SK-N-SH (cell line): ENCODE measurements around the gene RIPOR2. TPM values are rescaled to one million over a fixed set of nuclear protein-coding genes. Genes with fewer than 3 reads are reported as not detected.

Experiments
- CTCF ChIA-PET: fragments of 300-600, 350-600 bp; formaldehyde crosslinking; extraction: SDS; loops from one replicate; lab custom pipeline; 2021; lab: Yijun Ruan, JAX
- POLR2A ChIA-PET: fragments of 350-600 bp; sonication (Branson Sonifier 250); formaldehyde crosslinking; extraction: SDS; loops from one replicate; lab custom pipeline; 2020; ENCODE audit warnings: antibody characterized with exemption, inconsistent platforms; lab: Yijun Ruan, JAX
- DNase-seq: peaks from one replicate; pipeline ENCODE4 v3.0.0; 2012
- H2AFZ ChIP-seq: fragments of 200-600 bp; sonication (generic); 2 replicates; pipeline ENCODE4 v1.8.1; 2016; ENCODE audit warnings: antibody characterized with exemption, mild to moderate bottlenecking, low read depth
- H3F3A ChIP-seq: fragments of 200-600 bp; sonication (generic); replicated peaks from 2 replicates; pipeline ENCODE3; 2016; ENCODE audit warnings: antibody characterized with exemption, mild to moderate bottlenecking; ENCODE audit not compliant: insufficient read depth
- H3K27ac ChIP-seq, 2 experiments: fragments of 200-500 bp in 1 of 2; fragments of 200-600 bp in 1 of 2; sonication (Bioruptor generic) in 1 of 2; sonication (generic), shearing (Covaris generic) in 1 of 2; 2 replicates each; pipeline versions ENCODE4 v1.5.1 to v1.6.1; 2014 to 2016; ENCODE audit warnings: low read depth in 2 of 2, inconsistent platforms in 1 of 2, low read length in 1 of 2, mild to moderate bottlenecking in 1 of 2, mixed read lengths in 1 of 2
- H3K27me3 ChIP-seq: fragments of 200-600 bp; sonication (generic), shearing (Covaris generic); 2 replicates; pipeline ENCODE4 v1.6.1; 2016; ENCODE audit warnings: mixed run types; ENCODE audit not compliant: insufficient read depth
- H3K36me3 ChIP-seq, 2 experiments: fragments of 200-500 bp in 1 of 2; fragments of 200-600 bp in 1 of 2; sonication (Bioruptor generic) in 1 of 2; sonication (generic) in 1 of 2; replicated peaks in 1 of 2; 2 replicates each; pipeline versions ENCODE3 to v1.5.1; 2014 to 2016; ENCODE audit warnings: low read length in 1 of 2, mild to moderate bottlenecking in 1 of 2; ENCODE audit not compliant: insufficient read depth in 2 of 2, control insufficient read depth in 1 of 2
- H3K4me1 ChIP-seq, 2 experiments: fragments of 200-500 bp in 1 of 2; fragments of 200-600 bp in 1 of 2; sonication (Bioruptor generic) in 1 of 2; sonication (generic), shearing (Covaris generic) in 1 of 2; 2 replicates each; pipeline versions ENCODE4 v1.5.1 to v1.6.1; 2014 to 2016; ENCODE audit warnings: low read depth in 1 of 2, low read length in 1 of 2, mixed run types in 1 of 2; ENCODE audit not compliant: insufficient read depth in 2 of 2, control insufficient read depth in 1 of 2
- H3K4me2 ChIP-seq: fragments of 200-600 bp; sonication (generic), shearing (Covaris generic); 2 replicates; pipeline ENCODE4 v1.6.1; 2017; ENCODE audit warnings: mixed run types
- H3K4me3 ChIP-seq, 2 experiments: fragments of 200-500 bp in 1 of 2; fragments of 200-600 bp in 1 of 2; sonication (Bioruptor generic) in 1 of 2; sonication (generic), shearing (Covaris generic) in 1 of 2; 2 replicates each; pipeline versions ENCODE4 v1.5.1 to v1.8.1; 2014 to 2016; ENCODE audit warnings: low read depth in 2 of 2, inconsistent platforms in 1 of 2, low read length in 1 of 2, mild to moderate bottlenecking in 1 of 2, mixed read lengths in 1 of 2, moderate library complexity in 1 of 2
- H3K79me2 ChIP-seq: fragments of 200-600 bp; sonication (generic); 2 replicates; pipeline ENCODE4 v1.8.1; 2017; ENCODE audit warnings: mild to moderate bottlenecking; ENCODE audit not compliant: insufficient read depth
- H3K9ac ChIP-seq: fragments of 200-600 bp; sonication (generic); 2 replicates; pipeline ENCODE4 v1.6.1; 2017; ENCODE audit warnings: mixed run types
- H3K9me2 ChIP-seq: fragments of 200-600 bp; sonication (generic); 2 replicates; pipeline ENCODE4 v1.6.1; 2017; ENCODE audit warnings: mixed run types
- H3K9me3 ChIP-seq: fragments of 200-600 bp; sonication (generic); 2 replicates; pipeline ENCODE4 v1.6.1; 2017; ENCODE audit warnings: mixed run types, mild to moderate bottlenecking, moderate library complexity
- H4K20me1 ChIP-seq: fragments of 200-600 bp; sonication (generic); 2 replicates; pipeline ENCODE4 v1.6.1; 2017; ENCODE audit warnings: mild to moderate bottlenecking, mixed run types; ENCODE audit not compliant: insufficient read depth
- ELF1 ChIP-seq: IDR thresholded peaks from 2 replicates; pipeline ENCODE4 v1.4.0; 2012
- EP300 ChIP-seq, 2 experiments: IDR thresholded peaks; 2 replicates each; pipeline versions ENCODE4 v1.4.0 to v1.6.1; 2012; ENCODE audit warnings: borderline replicate concordance in 1 of 2, low read depth in 1 of 2, low read length in 1 of 2
- EZH2phosphoT487 ChIP-seq: fragments of 200-600 bp; sonication (generic); IDR thresholded peaks from 2 replicates; pipeline ENCODE4 v1.6.1; 2017; ENCODE audit warnings: low read depth, mixed run types, mild to moderate bottlenecking, antibody characterized with exemption, moderate library complexity, borderline replicate concordance
- FOXJ3 ChIP-seq: sonication (generic); formaldehyde crosslinking; IDR thresholded peaks from 2 replicates; pipeline ENCODE4 v1.5.1; 2020; ENCODE audit warnings: mild to moderate bottlenecking, missing genetic modification reagents
- FOXM1 ChIP-seq: IDR thresholded peaks from 2 replicates; pipeline ENCODE4 v1.4.0; 2012; ENCODE audit warnings: low read depth, mild to moderate bottlenecking
- GABPA ChIP-seq: IDR thresholded peaks from 2 replicates; pipeline ENCODE4 v1.4.0; 2012; ENCODE audit warnings: low read depth, mild to moderate bottlenecking
- GATA2 ChIP-seq: sonication (generic); formaldehyde crosslinking; IDR thresholded peaks from 2 replicates; pipeline ENCODE4 v1.5.0; 2020; ENCODE audit warnings: mild to moderate bottlenecking, missing genetic modification reagents
- JUND ChIP-seq: IDR thresholded peaks from 2 replicates; pipeline ENCODE4 v1.4.0; 2012
- MXI1 ChIP-seq: IDR thresholded peaks from 2 replicates; pipeline ENCODE4 v1.6.1; 2012; ENCODE audit warnings: mild to moderate bottlenecking, low read depth, low read length, improper control_type of control experiment
- NRF1 ChIP-seq: IDR thresholded peaks from 2 replicates; pipeline ENCODE4 v1.6.1; 2012; ENCODE audit warnings: low read depth, mild to moderate bottlenecking, low read length
- RCOR1 ChIP-seq: fragments of 150-350 bp; IDR thresholded peaks from 2 replicates; pipeline ENCODE4 v1.6.1; 2017; ENCODE audit warnings: antibody characterized with exemption, low read length
- RFX5 ChIP-seq: IDR thresholded peaks from 2 replicates; pipeline ENCODE4 v1.6.1; 2012; ENCODE audit warnings: mild to moderate bottlenecking, improper control_type of control experiment, low read length
- TCF12 ChIP-seq: IDR thresholded peaks from 2 replicates; pipeline ENCODE4 v1.4.0; 2012
- TEAD4 ChIP-seq: IDR thresholded peaks from 2 replicates; pipeline ENCODE4 v1.4.0; 2012; ENCODE audit warnings: mild to moderate bottlenecking, borderline replicate concordance; ENCODE audit not compliant: insufficient read depth
- YY1 ChIP-seq: IDR thresholded peaks from 2 replicates; pipeline ENCODE4 v1.4.0; 2012; ENCODE audit warnings: low read depth, mild to moderate bottlenecking
- WGBS: methylation state at CpG from one replicate; pipeline ENCODE4 v1.1.6; 2017; ENCODE audit warnings: low lambda C conversion rate; 5-methylcytosine and 5-hydroxymethylcytosine counted together
- polyA plus RNA-seq, 3 experiments: library from polyadenylated mRNA; depleted of rRNA; stranded (reverse); fragments of >200 nt; gene quantifications; 2 replicates each; pipeline ENCODE4 v1.2.3, GENCODE V29; 2012
- TF ChIP-seq, protein P1 (sequence below): IDR thresholded peaks from 2 replicates; pipeline ENCODE4 v1.6.1; 2012; ENCODE audit warnings: mild to moderate bottlenecking, low read depth, low read length, moderate library complexity
- TF ChIP-seq, protein P2 (sequence below): fragments of 150-350 bp; IDR thresholded peaks from 2 replicates; pipeline ENCODE4 v1.6.1; 2017; ENCODE audit warnings: antibody characterized with exemption, low read length, low read depth, borderline replicate concordance
- TF ChIP-seq, protein P3 (sequence below): IDR thresholded peaks from 2 replicates; pipeline ENCODE4; 2012
- TF ChIP-seq, protein P4 (sequence below): IDR thresholded peaks from 2 replicates; pipeline ENCODE4 v1.4.0; 2012; ENCODE audit warnings: low read depth, borderline replicate concordance
- TF ChIP-seq, protein P5 (sequence below): IDR thresholded peaks from 2 replicates; pipeline ENCODE4 v1.4.0; 2012; ENCODE audit warnings: low read depth

The RIPOR2 gene
- polyA plus RNA-seq, 1 of the 3 experiments (the other 2 are of a cell fraction) = 0.05 TPM

DNA sequence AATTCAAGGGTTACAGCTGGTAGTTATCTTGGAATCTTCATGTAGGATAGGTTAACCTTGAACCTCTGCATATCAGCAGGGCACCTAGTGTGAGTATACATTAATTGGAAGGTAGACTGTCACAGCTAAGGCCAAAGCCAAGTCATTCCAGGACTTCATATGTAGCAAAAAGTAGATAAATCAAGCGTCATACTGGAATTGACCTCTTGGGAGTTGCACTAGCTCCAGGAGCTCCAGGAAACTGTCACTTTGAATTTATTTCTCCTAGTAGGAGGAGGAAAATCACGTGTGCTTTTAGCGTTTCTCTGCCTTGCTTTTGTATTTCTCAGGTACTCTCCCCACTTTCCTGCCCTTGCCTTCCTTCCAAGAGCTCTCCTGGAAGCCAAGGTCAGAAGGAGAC lies 30.3 kb downstream of the RIPOR2 start (continued):
- no peak for TF ChIP-seq YY1
- no peak for TF ChIP-seq FOXJ3 (CRISPR knock-in tag)
- no peak for TF ChIP-seq GATA2 (CRISPR knock-in tag)

DNA sequence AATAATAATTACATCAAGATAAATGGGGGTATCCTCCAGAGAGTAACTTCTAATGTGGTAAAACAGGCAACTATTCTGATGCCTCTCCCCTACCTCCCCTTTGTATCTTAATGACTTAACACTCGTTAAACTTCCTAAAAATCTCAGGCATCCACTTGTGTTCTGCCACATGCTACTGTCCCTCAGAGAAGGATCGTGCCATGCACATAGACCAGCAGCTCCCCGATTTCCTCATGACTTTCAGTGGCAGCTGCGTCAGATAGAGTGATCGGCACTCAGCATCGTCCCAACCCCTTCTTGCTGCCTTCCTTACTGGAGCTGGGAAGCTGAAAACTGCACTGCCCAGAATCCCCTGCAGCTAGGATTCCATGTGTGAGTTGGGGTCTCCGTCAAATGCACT lies 32.1 kb downstream of the RIPOR2 start:
- 71% methylated on average over 7 of the region's 7 CpGs for WGBS
- Histone ChIP-seq H3K9me2 (no peaks in the 10 kb centered on the region), H3K9me3 (no peaks in the 10 kb centered on the region), H3K27me3 (no peaks in the 10 kb centered on the region), H3K9ac (no peak overlapping the region), H3K79me2 (no peaks in the 10 kb centered on the region), H3K36me3 (no peaks in the 10 kb centered on the region), H3K4me3 (no peak overlapping the region), H2AFZ (no peak overlapping the region), H4K20me1 (no peaks in the 10 kb centered on the region), H3K4me1 (no peaks in the 10 kb centered on the region; a peak in 1 of 4 replicates), H3F3A (peaks cover under 1% of the 10 kb centered on the region), H3K4me2 (no peak overlapping the region), H3K27ac (no peak overlapping the region)
- no peak for TF ChIP-seq EZH2phosphoT487
- TF ChIP-seq, protein P1, sequence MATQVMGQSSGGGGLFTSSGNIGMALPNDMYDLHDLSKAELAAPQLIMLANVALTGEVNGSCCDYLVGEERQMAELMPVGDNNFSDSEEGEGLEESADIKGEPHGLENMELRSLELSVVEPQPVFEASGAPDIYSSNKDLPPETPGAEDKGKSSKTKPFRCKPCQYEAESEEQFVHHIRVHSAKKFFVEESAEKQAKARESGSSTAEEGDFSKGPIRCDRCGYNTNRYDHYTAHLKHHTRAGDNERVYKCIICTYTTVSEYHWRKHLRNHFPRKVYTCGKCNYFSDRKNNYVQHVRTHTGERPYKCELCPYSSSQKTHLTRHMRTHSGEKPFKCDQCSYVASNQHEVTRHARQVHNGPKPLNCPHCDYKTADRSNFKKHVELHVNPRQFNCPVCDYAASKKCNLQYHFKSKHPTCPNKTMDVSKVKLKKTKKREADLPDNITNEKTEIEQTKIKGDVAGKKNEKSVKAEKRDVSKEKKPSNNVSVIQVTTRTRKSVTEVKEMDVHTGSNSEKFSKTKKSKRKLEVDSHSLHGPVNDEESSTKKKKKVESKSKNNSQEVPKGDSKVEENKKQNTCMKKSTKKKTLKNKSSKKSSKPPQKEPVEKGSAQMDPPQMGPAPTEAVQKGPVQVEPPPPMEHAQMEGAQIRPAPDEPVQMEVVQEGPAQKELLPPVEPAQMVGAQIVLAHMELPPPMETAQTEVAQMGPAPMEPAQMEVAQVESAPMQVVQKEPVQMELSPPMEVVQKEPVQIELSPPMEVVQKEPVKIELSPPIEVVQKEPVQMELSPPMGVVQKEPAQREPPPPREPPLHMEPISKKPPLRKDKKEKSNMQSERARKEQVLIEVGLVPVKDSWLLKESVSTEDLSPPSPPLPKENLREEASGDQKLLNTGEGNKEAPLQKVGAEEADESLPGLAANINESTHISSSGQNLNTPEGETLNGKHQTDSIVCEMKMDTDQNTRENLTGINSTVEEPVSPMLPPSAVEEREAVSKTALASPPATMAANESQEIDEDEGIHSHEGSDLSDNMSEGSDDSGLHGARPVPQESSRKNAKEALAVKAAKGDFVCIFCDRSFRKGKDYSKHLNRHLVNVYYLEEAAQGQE = no peak
- TF ChIP-seq TCF12 = no peak
- TF ChIP-seq JUND = no peak
- TF ChIP-seq FOXM1 = no peak
- TF ChIP-seq YY1 = no peak
- TF ChIP-seq, protein P2, sequence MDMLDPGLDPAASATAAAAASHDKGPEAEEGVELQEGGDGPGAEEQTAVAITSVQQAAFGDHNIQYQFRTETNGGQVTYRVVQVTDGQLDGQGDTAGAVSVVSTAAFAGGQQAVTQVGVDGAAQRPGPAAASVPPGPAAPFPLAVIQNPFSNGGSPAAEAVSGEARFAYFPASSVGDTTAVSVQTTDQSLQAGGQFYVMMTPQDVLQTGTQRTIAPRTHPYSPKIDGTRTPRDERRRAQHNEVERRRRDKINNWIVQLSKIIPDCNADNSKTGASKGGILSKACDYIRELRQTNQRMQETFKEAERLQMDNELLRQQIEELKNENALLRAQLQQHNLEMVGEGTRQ = no peak
- no peak for TF ChIP-seq GATA2 (CRISPR knock-in tag)
- TF ChIP-seq, protein P3, sequence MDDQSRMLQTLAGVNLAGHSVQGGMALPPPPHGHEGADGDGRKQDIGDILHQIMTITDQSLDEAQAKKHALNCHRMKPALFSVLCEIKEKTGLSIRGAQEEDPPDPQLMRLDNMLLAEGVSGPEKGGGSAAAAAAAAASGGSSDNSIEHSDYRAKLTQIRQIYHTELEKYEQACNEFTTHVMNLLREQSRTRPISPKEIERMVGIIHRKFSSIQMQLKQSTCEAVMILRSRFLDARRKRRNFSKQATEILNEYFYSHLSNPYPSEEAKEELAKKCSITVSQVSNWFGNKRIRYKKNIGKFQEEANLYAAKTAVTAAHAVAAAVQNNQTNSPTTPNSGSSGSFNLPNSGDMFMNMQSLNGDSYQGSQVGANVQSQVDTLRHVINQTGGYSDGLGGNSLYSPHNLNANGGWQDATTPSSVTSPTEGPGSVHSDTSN = no peak
- no peak for TF ChIP-seq RCOR1
- no peak for TF ChIP-seq EP300 (IDR thresholded peaks at IDR 0.05; ENCODE audit: borderline replicate concordance in 1 of 2, low read depth in 1 of 2, low read length in 1 of 2)
- no peak for TF ChIP-seq NRF1
- no peak for TF ChIP-seq GABPA
- TF ChIP-seq, protein P4, sequence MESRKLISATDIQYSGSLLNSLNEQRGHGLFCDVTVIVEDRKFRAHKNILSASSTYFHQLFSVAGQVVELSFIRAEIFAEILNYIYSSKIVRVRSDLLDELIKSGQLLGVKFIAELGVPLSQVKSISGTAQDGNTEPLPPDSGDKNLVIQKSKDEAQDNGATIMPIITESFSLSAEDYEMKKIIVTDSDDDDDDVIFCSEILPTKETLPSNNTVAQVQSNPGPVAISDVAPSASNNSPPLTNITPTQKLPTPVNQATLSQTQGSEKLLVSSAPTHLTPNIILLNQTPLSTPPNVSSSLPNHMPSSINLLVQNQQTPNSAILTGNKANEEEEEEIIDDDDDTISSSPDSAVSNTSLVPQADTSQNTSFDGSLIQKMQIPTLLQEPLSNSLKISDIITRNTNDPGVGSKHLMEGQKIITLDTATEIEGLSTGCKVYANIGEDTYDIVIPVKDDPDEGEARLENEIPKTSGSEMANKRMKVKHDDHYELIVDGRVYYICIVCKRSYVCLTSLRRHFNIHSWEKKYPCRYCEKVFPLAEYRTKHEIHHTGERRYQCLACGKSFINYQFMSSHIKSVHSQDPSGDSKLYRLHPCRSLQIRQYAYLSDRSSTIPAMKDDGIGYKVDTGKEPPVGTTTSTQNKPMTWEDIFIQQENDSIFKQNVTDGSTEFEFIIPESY = no peak
- TF ChIP-seq RFX5 = no peak
- TF ChIP-seq, protein P5, sequence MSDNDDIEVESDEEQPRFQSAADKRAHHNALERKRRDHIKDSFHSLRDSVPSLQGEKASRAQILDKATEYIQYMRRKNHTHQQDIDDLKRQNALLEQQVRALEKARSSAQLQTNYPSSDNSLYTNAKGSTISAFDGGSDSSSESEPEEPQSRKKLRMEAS = no peak
- no peak for TF ChIP-seq MXI1
- TF ChIP-seq ELF1 = no peak
- TF ChIP-seq TEAD4 = no peak
- CTCF ChIA-PET = no interaction called here
- no peak for DNase-seq
- POLR2A ChIA-PET = no interaction called here
